ENCODE data around the gene NFYA.

DNA sequence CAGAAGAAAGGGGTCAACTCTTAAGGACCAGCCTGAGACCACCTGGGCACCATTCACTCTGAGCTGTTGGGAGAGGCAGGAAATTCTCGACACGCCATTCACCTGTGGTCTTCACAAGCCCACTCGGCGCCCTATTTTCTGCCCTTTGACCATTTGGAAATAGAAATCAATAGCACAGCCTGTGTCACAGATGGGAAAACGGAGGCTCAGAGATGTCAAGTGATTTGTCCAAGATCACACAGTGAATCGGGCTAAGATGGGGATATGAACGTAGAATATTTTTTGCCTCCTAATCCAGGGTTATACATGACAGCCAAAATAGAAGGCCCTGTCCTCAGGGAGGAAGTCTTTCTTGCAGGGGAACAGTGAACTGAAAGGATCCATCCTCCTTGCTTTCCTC lies 22.8 kb upstream of the NFYA start:
- TF ChIP-seq, protein P1, sequence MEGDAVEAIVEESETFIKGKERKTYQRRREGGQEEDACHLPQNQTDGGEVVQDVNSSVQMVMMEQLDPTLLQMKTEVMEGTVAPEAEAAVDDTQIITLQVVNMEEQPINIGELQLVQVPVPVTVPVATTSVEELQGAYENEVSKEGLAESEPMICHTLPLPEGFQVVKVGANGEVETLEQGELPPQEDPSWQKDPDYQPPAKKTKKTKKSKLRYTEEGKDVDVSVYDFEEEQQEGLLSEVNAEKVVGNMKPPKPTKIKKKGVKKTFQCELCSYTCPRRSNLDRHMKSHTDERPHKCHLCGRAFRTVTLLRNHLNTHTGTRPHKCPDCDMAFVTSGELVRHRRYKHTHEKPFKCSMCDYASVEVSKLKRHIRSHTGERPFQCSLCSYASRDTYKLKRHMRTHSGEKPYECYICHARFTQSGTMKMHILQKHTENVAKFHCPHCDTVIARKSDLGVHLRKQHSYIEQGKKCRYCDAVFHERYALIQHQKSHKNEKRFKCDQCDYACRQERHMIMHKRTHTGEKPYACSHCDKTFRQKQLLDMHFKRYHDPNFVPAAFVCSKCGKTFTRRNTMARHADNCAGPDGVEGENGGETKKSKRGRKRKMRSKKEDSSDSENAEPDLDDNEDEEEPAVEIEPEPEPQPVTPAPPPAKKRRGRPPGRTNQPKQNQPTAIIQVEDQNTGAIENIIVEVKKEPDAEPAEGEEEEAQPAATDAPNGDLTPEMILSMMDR (IDR thresholded peaks at IDR 0.05): no peak
- TF ChIP-seq POLR2A (IDR thresholded peaks at IDR 0.05): no peak
